Esophagus squamous epithelium (tissue), 4 donors: ENCODE measurements around the gene IL23A.

Experiments used
- POLR2A ChIP-seq, 4 donors: fragments of 450-650 bp; IDR thresholded peaks; one replicate each; pipeline ENCODE4 v1.6.1; 2017; ENCODE audit warnings: antibody characterized with exemption in 4 of 4, mild to moderate bottlenecking in 4 of 4, moderate library complexity in 3 of 4
- TF ChIP-seq, protein P1 (sequence below), 6 experiments: fragments of 450-650 bp in 4 of 6; fragments of 200-600 bp in 2 of 6; sonication (generic) in 2 of 6; IDR thresholded peaks; one replicate each; pipeline ENCODE4 v1.5.1; 2016 to 2019; ENCODE audit warnings: antibody characterized with exemption in 6 of 6, mild to moderate bottlenecking in 4 of 6, moderate library complexity in 4 of 6

DNA sequence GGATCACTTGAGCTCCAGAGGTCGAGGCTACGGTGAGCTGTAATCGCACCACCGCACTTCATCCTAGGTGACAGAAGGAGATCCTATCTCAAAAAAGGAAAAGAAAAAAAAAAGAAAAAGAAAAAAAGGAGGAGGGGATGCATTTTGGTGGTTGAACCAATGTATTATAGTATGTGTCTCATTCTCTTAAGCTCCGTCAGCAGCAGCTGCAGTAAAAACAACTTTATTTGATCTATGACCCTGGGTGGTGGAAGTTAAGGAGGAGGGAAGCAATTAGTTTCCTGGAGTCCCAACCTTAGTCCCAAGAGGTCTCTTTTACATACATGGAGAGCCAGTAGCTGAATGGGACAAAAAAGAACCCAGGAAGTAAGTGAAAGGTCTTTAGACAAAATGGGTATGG lies 50.7 kb downstream of the IL23A start:
- TF ChIP-seq, protein P1, sequence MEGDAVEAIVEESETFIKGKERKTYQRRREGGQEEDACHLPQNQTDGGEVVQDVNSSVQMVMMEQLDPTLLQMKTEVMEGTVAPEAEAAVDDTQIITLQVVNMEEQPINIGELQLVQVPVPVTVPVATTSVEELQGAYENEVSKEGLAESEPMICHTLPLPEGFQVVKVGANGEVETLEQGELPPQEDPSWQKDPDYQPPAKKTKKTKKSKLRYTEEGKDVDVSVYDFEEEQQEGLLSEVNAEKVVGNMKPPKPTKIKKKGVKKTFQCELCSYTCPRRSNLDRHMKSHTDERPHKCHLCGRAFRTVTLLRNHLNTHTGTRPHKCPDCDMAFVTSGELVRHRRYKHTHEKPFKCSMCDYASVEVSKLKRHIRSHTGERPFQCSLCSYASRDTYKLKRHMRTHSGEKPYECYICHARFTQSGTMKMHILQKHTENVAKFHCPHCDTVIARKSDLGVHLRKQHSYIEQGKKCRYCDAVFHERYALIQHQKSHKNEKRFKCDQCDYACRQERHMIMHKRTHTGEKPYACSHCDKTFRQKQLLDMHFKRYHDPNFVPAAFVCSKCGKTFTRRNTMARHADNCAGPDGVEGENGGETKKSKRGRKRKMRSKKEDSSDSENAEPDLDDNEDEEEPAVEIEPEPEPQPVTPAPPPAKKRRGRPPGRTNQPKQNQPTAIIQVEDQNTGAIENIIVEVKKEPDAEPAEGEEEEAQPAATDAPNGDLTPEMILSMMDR (IDR thresholded peaks at IDR 0.05): no peak
- TF ChIP-seq POLR2A (IDR thresholded peaks at IDR 0.05): no peak
